PFSK-1 (cell line): Measurements from ENCODE around the gene KDM5B.

Source experiments
- FOXP2 ChIP-seq: optimal IDR thresholded peaks from 2 replicates; pipeline ENCODE3; 2011; ENCODE audit warnings: borderline replicate concordance, control low read depth, inconsistent platforms; ENCODE audit not compliant: insufficient read depth; ENCODE audit errors: extremely low read length, extremely low read depth
- SIN3A ChIP-seq: IDR thresholded peaks from 2 replicates; pipeline ENCODE4 v1.6.1; 2012; ENCODE audit warnings: mild to moderate bottlenecking, low read length, moderate library complexity, borderline replicate concordance; ENCODE audit not compliant: insufficient read depth
- TF ChIP-seq, protein P1 (sequence below), 2 experiments: IDR thresholded peaks; 2 replicates each; pipeline versions ENCODE4 v1.6.1 to v1.8.0; 2011 to 2012; ENCODE audit warnings: low read depth in 2 of 2, low read length in 2 of 2, control low read depth in 1 of 2, inconsistent platforms in 1 of 2, mild to moderate bottlenecking in 1 of 2, moderate library complexity in 1 of 2; ENCODE audit not compliant: insufficient read depth in 1 of 2

DNA sequence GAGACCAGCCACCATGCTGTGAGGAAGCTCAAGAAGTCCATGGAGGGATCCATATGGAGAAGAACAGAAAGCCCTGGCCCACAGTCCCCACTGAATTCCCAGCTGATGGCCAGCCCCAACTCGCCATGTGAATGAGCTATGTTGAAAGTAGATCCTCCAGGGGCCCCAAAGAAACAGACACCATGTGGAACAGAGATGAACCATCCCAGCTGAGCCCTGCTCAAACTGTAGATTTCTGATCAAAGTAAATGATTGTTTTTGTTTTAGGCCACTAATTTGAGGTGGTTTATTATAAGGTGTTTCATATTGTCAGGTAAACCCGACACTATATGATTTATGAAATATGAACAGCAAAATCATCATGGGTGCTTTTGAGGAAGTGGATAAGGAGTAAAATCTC, 130.8 kb downstream of the KDM5B start:
- TF ChIP-seq FOXP2 (no peak), SIN3A (no peak)
- TF ChIP-seq, protein P1, sequence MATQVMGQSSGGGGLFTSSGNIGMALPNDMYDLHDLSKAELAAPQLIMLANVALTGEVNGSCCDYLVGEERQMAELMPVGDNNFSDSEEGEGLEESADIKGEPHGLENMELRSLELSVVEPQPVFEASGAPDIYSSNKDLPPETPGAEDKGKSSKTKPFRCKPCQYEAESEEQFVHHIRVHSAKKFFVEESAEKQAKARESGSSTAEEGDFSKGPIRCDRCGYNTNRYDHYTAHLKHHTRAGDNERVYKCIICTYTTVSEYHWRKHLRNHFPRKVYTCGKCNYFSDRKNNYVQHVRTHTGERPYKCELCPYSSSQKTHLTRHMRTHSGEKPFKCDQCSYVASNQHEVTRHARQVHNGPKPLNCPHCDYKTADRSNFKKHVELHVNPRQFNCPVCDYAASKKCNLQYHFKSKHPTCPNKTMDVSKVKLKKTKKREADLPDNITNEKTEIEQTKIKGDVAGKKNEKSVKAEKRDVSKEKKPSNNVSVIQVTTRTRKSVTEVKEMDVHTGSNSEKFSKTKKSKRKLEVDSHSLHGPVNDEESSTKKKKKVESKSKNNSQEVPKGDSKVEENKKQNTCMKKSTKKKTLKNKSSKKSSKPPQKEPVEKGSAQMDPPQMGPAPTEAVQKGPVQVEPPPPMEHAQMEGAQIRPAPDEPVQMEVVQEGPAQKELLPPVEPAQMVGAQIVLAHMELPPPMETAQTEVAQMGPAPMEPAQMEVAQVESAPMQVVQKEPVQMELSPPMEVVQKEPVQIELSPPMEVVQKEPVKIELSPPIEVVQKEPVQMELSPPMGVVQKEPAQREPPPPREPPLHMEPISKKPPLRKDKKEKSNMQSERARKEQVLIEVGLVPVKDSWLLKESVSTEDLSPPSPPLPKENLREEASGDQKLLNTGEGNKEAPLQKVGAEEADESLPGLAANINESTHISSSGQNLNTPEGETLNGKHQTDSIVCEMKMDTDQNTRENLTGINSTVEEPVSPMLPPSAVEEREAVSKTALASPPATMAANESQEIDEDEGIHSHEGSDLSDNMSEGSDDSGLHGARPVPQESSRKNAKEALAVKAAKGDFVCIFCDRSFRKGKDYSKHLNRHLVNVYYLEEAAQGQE (IDR thresholded peaks at IDR 0.05; ENCODE audit: insufficient read depth in 1 of 2, low read depth in 2 of 2, low read length in 2 of 2) = no peak
